ENCODE measurements around the gene TMEM217.

Gene TMEM217

DNA sequence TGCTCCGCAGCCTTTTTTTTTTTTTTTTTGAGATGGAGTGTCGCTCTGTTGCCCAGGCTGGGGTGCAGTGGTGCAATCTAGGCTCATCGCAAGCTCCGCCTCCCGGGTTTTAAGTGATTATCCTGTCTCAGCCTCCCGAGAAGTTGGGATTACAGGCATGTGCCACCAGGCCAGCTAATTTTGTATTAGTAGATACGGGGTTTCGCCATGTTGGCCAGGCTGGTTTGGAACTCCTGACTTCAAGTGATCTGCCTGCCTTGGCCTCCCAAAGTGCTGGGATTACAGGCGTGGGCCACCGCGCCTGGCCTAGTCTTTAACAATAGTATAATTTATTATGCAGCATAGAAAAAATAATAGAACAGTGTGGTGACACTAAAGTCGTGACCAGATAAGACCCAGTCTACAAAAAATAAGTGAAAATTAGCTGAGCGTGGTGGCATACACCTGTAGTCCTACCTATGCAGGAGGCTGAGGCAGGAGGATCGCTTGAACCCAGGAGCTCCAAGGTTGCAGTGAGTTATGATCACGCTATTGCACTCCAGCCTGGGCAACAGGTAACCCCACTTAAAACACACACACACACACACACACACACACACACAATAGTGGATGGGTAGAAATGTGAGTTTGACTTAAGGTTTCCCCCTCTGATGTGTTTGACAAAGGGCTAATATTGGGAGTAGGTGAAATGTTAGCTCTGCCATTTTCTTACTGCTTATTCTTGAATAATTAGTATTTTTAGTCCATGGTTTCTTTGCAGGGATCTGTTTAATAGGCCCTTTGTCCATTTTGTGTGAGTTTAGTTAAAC is 81.5 kb downstream of the TMEM217 start:
- no peaks in the 10 kb centered on the region for H3K9me2 ChIP-seq (ENCODE audit: low read depth, low read length)
- no peak overlapping the region for H2AFZ ChIP-seq (ENCODE audit: low read length)
- peaks cover 44% of the 10 kb centered on the region for H3K4me1 ChIP-seq (ENCODE audit: insufficient read depth, low read length, severe bottlenecking)
- no peaks in the 10 kb centered on the region for H3K27me3 ChIP-seq (ENCODE audit: insufficient read depth, low read length)
- H3K36me3 ChIP-seq (ENCODE audit: insufficient read depth, low read length): peaks cover 46% of the 10 kb centered on the region
- TF ChIP-seq, protein P1, sequence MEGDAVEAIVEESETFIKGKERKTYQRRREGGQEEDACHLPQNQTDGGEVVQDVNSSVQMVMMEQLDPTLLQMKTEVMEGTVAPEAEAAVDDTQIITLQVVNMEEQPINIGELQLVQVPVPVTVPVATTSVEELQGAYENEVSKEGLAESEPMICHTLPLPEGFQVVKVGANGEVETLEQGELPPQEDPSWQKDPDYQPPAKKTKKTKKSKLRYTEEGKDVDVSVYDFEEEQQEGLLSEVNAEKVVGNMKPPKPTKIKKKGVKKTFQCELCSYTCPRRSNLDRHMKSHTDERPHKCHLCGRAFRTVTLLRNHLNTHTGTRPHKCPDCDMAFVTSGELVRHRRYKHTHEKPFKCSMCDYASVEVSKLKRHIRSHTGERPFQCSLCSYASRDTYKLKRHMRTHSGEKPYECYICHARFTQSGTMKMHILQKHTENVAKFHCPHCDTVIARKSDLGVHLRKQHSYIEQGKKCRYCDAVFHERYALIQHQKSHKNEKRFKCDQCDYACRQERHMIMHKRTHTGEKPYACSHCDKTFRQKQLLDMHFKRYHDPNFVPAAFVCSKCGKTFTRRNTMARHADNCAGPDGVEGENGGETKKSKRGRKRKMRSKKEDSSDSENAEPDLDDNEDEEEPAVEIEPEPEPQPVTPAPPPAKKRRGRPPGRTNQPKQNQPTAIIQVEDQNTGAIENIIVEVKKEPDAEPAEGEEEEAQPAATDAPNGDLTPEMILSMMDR (IDR thresholded peaks at IDR 0.05; ENCODE audit: low read length): no peak
- no peak for TF ChIP-seq EZH2 (IDR thresholded peaks at IDR 0.05; ENCODE audit: borderline replicate concordance, low read length)
- no peak overlapping the region for H3K4me2 ChIP-seq (ENCODE audit: low read length)
- H3K79me2 ChIP-seq (ENCODE audit: insufficient read depth, low read length): peaks cover 13% of the 10 kb centered on the region
- no peaks in the 10 kb centered on the region for H3K9me3 ChIP-seq (ENCODE audit: low read length)
- peak overlapping the region; percentile 93 for H3K27ac ChIP-seq (ENCODE audit: low read depth, low read length, poor library complexity, severe bottlenecking)
- no peak overlapping the region for H3K4me3 ChIP-seq (ENCODE audit: low read depth, low read length, poor library complexity, severe bottlenecking)
- H3F3A ChIP-seq (ENCODE audit: insufficient read depth, low read length): peaks cover 32% of the 10 kb centered on the region
- peaks cover 3% of the 10 kb centered on the region for H4K20me1 ChIP-seq (ENCODE audit: insufficient read depth, low read length)
- H3K9ac ChIP-seq (ENCODE audit: low read length): no peak overlapping the region

DNA sequence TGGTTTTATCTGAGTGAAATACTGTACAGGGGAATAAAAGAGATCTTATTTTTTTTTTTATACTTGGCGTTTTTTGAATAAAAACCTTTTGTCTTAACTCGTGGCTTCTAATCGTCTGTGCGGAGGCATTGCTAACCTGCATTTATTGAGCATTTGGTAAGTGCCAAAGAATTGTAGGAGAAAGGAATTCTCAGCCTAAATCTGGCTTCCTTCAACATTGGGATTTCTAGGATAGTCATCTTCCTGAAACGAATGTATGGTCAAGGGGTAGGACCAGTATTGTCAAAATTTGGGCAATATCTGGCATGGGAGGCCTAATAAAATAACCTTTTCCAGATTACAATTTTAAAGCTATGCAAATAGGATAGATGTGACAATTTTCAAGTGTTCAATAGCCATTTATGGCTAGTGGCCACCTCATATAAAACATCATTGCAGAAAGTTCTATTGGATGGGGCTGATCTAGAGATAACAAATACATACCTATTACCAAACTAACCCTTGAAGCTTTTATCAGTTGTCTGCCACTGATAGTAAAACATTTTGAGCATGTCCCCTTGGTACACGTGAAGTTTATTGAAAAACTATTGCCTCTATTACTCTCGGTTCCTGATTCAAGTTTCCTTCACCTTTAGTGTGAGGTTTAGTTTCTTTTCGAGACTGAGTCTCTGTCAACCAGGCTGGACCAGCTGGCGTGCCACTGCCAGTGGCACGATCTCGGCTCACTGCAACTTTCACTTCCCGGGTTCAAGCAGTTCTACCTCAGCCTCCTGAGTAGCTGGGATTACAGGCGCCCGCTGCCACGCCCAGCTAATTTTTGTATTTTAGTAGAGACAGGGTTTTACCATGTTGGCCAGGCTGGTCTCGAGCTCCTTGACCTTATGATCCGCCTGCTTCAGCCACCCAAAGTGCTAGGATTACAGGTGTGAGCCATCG is 82.3 kb downstream of the TMEM217 start:
- H3K9me3 ChIP-seq (ENCODE audit: low read length): no peaks in the 10 kb centered on the region
- H3K36me3 ChIP-seq (ENCODE audit: insufficient read depth, low read length): peaks cover 54% of the 10 kb centered on the region
- no peak overlapping the region for H2AFZ ChIP-seq (ENCODE audit: low read length)
- peaks cover 44% of the 10 kb centered on the region for H3K4me1 ChIP-seq (ENCODE audit: insufficient read depth, low read length, severe bottlenecking)
- H3F3A ChIP-seq (ENCODE audit: insufficient read depth, low read length): peaks cover 32% of the 10 kb centered on the region
- no peaks in the 10 kb centered on the region for H3K9me2 ChIP-seq (ENCODE audit: low read depth, low read length)
- H3K4me3 ChIP-seq (ENCODE audit: low read depth, low read length, poor library complexity, severe bottlenecking): peak overlapping the region; percentile 89
- H3K4me2 ChIP-seq (ENCODE audit: low read length): peak overlapping the region; percentile 13; the same call in 1 of the 2 replicates
- H3K27me3 ChIP-seq (ENCODE audit: insufficient read depth, low read length): no peaks in the 10 kb centered on the region
- H3K27ac ChIP-seq (ENCODE audit: low read depth, low read length, poor library complexity, severe bottlenecking): peak overlapping the region; percentile 93
- H3K9ac ChIP-seq (ENCODE audit: low read length): no peak overlapping the region; the same call in 1 of the 2 replicates
- no peak for TF ChIP-seq EZH2 (IDR thresholded peaks at IDR 0.05; ENCODE audit: borderline replicate concordance, low read length)
- TF ChIP-seq, protein P1 (IDR thresholded peaks at IDR 0.05; ENCODE audit: low read length): no peak
- peaks cover 3% of the 10 kb centered on the region for H4K20me1 ChIP-seq (ENCODE audit: insufficient read depth, low read length)
- H3K79me2 ChIP-seq (ENCODE audit: insufficient read depth, low read length): peaks cover 22% of the 10 kb centered on the region

DNA sequence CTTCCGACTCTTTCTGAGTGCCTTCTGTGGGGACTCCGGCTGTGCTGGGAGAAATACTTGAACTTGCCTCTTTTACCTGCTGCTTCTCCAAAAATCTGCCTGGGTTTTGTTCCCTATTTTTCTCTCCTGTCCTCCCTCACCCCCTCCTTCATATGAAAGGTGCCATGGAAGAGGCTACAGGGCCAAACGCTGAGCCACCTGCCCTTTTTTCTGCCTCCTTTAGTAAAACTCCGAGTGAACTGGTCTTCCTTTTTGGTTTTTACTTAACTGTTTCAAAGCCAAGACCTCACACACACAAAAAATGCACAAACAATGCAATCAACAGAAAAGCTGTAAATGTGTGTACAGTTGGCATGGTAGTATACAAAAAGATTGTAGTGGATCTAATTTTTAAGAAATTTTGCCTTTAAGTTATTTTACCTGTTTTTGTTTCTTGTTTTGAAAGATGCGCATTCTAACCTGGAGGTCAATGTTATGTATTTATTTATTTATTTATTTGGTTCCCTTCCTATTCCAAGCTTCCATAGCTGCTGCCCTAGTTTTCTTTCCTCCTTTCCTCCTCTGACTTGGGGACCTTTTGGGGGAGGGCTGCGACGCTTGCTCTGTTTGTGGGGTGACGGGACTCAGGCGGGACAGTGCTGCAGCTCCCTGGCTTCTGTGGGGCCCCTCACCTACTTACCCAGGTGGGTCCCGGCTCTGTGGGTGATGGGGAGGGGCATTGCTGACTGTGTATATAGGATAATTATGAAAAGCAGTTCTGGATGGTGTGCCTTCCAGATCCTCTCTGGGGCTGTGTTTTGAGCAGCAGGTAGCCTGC is 83.2 kb downstream of the TMEM217 start:
- Histone ChIP-seq H4K20me1 (ENCODE audit: insufficient read depth, low read length) (peaks cover 3% of the 10 kb centered on the region), H3K79me2 (ENCODE audit: insufficient read depth, low read length) (peaks cover 26% of the 10 kb centered on the region), H2AFZ (ENCODE audit: low read length) (no peak overlapping the region), H3K27ac (ENCODE audit: low read depth, low read length, poor library complexity, severe bottlenecking) (peak overlapping the region; percentile 93), H3K4me3 (ENCODE audit: low read depth, low read length, poor library complexity, severe bottlenecking) (peak overlapping the region; percentile 89), H3K9me2 (ENCODE audit: low read depth, low read length) (no peaks in the 10 kb centered on the region), H3K36me3 (ENCODE audit: insufficient read depth, low read length) (peaks cover 59% of the 10 kb centered on the region), H3K4me2 (ENCODE audit: low read length) (peak overlapping the region; percentile 82; the same call in 1 of the 2 replicates), H3K9ac (ENCODE audit: low read length) (peak overlapping the region; percentile 53; the same call in 1 of the 2 replicates), H3K9me3 (ENCODE audit: low read length) (no peaks in the 10 kb centered on the region), H3K27me3 (ENCODE audit: insufficient read depth, low read length) (no peaks in the 10 kb centered on the region), H3K4me1 (ENCODE audit: insufficient read depth, low read length, severe bottlenecking) (peaks cover 44% of the 10 kb centered on the region), H3F3A (ENCODE audit: insufficient read depth, low read length) (peaks cover 32% of the 10 kb centered on the region)
- no peak for TF ChIP-seq EZH2 (IDR thresholded peaks at IDR 0.05; ENCODE audit: borderline replicate concordance, low read length)
- TF ChIP-seq, protein P1 (IDR thresholded peaks at IDR 0.05; ENCODE audit: low read length): no peak

Data from OCI-LY1 (cell line).